B cell (primary cell): ENCODE measurements around the gene PRDM13. TPM values are rescaled to one million over a fixed set of nuclear protein-coding genes. Genes with fewer than 3 reads are reported as not detected.
A peak's percentile ranks its signal among the peaks of the same experiment; 100 is the strongest.

Experiments
- ATAC-seq: fragments of 200-7000 bp; cut with Tn5 transposase; one replicate; pipeline ENCODE4 v1.10.0; 2021; ENCODE audit warnings: low read depth, mild to moderate bottlenecking, moderate number of reproducible peaks, moderate library complexity
- CTCF ChIA-PET: fragments of 350-600 bp; sonication (Branson Sonifier 250); formaldehyde crosslinking; loops from one replicate; lab custom pipeline; 2021; ENCODE audit warnings: antibody characterized with exemption, inconsistent platforms; lab: Charles Lee
- POLR2A ChIA-PET: fragments of 350-600 bp; sonication (Branson Sonifier 250); formaldehyde crosslinking; loops from one replicate; lab custom pipeline; 2021; ENCODE audit warnings: antibody characterized with exemption; lab: Charles Lee
- DNase-seq: peaks from one replicate; pipeline ENCODE4 v3.0.0; 2013
- H2AFZ ChIP-seq: 2 replicates; pipeline ENCODE4 v1.6.1; 2012; ENCODE audit warnings: mild to moderate bottlenecking, low read depth, low read length; ENCODE audit not compliant: insufficient read depth, poor library complexity, severe bottlenecking
- H3K27ac ChIP-seq, 2 donors: 1 replicate in 1 of 2; 2 replicates in 1 of 2; pipeline ENCODE4 v1.5.1; 2012 to 2013; ENCODE audit warnings: low read length in 2 of 2, mild to moderate bottlenecking in 2 of 2, moderate library complexity in 1 of 2
- H3K27me3 ChIP-seq, 4 experiments: fragments of 200-600 bp in 1 of 4; sonication (generic) in 1 of 4; replicated peaks in 1 of 4; 1 replicate in 2 of 4; 2 replicates in 2 of 4; pipeline versions ENCODE4 v1.6.1 to v1.7.0; 2013 to 2016; ENCODE audit warnings: low read length in 3 of 4, mild to moderate bottlenecking in 2 of 4, mixed read lengths in 1 of 4, moderate library complexity in 1 of 4; ENCODE audit not compliant: insufficient read depth in 4 of 4, control insufficient read depth in 3 of 4; ENCODE audit errors: control extremely low read depth in 1 of 4
- H3K36me3 ChIP-seq, 2 experiments: replicated peaks in 1 of 2; 1 replicate in 1 of 2; 2 replicates in 1 of 2; pipeline versions ENCODE4 v1.6.1 to v1.7.1; 2013; ENCODE audit warnings: low read length in 1 of 2; ENCODE audit not compliant: insufficient read depth in 2 of 2, control insufficient read depth in 1 of 2; ENCODE audit errors: control extremely low read depth in 1 of 2, extremely low read depth in 1 of 2
- H3K4me1 ChIP-seq, 2 donors: fragments of 200-600 bp in 1 of 2; sonication (generic) in 1 of 2; 1 replicate in 1 of 2; 2 replicates in 1 of 2; pipeline versions ENCODE4 v1.5.1 to v1.6.1; 2013 to 2017; ENCODE audit warnings: low read length in 2 of 2; ENCODE audit not compliant: control insufficient read depth in 2 of 2, insufficient read depth in 2 of 2
- H3K4me2 ChIP-seq: replicated peaks from 2 replicates; pipeline ENCODE3; 2012; ENCODE audit warnings: mild to moderate bottlenecking, low read depth, low read length; ENCODE audit not compliant: poor library complexity, severe bottlenecking
- H3K4me3 ChIP-seq, 5 experiments: fragments of 200-600 bp in 1 of 5; sonication (generic) in 1 of 5; 1 replicate in 3 of 5; 2 replicates in 2 of 5; pipeline versions ENCODE4 v1.5.1 to v1.7.0; 2011 to 2016; ENCODE audit warnings: low read length in 4 of 5, mild to moderate bottlenecking in 4 of 5, low read depth in 2 of 5, control low read depth in 1 of 5, moderate library complexity in 1 of 5; ENCODE audit not compliant: insufficient read depth in 1 of 5; ENCODE audit errors: control extremely low read depth in 1 of 5, extremely low read depth in 1 of 5
- H3K79me2 ChIP-seq: fragments of 200-600 bp; sonication (generic); one replicate; pipeline ENCODE4 v1.6.0; 2016; ENCODE audit warnings: low read length; ENCODE audit not compliant: control insufficient read depth, insufficient read depth
- H3K9ac ChIP-seq: fragments of 200-600 bp; sonication (generic); 2 replicates; pipeline ENCODE4 v1.6.1; 2017; ENCODE audit warnings: mild to moderate bottlenecking, low read length, moderate library complexity
- H3K9me3 ChIP-seq, 3 donors: one replicate each; pipeline versions ENCODE4 v1.6.1 to v1.7.1; 2013; ENCODE audit warnings: low read length in 2 of 3; ENCODE audit not compliant: control insufficient read depth in 2 of 3, insufficient read depth in 1 of 3; ENCODE audit errors: control extremely low read depth in 1 of 3
- H4K20me1 ChIP-seq: 2 replicates; pipeline ENCODE4 v1.6.0; 2012; ENCODE audit warnings: mild to moderate bottlenecking, low read length; ENCODE audit not compliant: insufficient read depth, control insufficient read depth, poor library complexity, severe bottlenecking
- H3K27ac Mint-ChIP-seq: one replicate; pipeline ENCODE4 v1.8.0; 2021; ENCODE audit warnings: mixed read lengths
- H3K27me3 Mint-ChIP-seq: one replicate; pipeline ENCODE4 v1.8.0; 2021; ENCODE audit warnings: mixed read lengths
- H3K4me1 Mint-ChIP-seq: one replicate; pipeline ENCODE4 v1.8.0; 2021; ENCODE audit warnings: mixed read lengths
- H3K4me3 Mint-ChIP-seq: one replicate; pipeline ENCODE4 v1.8.0; 2021; ENCODE audit warnings: mixed read lengths
- H3K9me3 Mint-ChIP-seq: one replicate; pipeline ENCODE4 v1.8.0; 2022; ENCODE audit warnings: mixed read lengths; ENCODE audit not compliant: insufficient read depth
- EZH2 ChIP-seq: IDR thresholded peaks from 2 replicates; pipeline ENCODE4 v1.6.1; 2012; ENCODE audit warnings: borderline replicate concordance, low read depth, mild to moderate bottlenecking, moderate library complexity, low read length; ENCODE audit not compliant: insufficient read depth, poor library complexity, severe bottlenecking
- WGBS: methylation state at CpG from one replicate; pipeline ENCODE4 v1.1.5; 2013; ENCODE audit warnings: missing lambda C conversion rate; ENCODE audit not compliant: insufficient coverage; 5-methylcytosine and 5-hydroxymethylcytosine counted together
- intact Hi-C: fragments of 100-400 bp; cut with micrococcal nuclease; formaldehyde crosslinking; loops from one replicate; pipeline ENCODE4 v1.10.0; 2022
- polyA plus RNA-seq: library from polyadenylated mRNA; depleted of rRNA; stranded (reverse); fragments of >200 nt; gene quantifications from 2 replicates; pipeline ENCODE4 v1.2.3, GENCODE V29; 2012
- total RNA-seq, 2 donors: library from RNA; stranded (reverse); fragments of 120-200 nt in 1 of 2; gene quantifications; 1 replicate in 1 of 2; 2 replicates in 1 of 2; pipeline versions ENCODE4 v1.2.3 to v1.2.4, GENCODE V29; 2013 to 2022
- TF ChIP-seq, protein P1 (sequence below): fragments of 200-600 bp; IDR thresholded peaks from one replicate; pipeline ENCODE4 v1.8.0; 2022; ENCODE audit warnings: antibody characterized with exemption, mild to moderate bottlenecking

PRDM13 gene
- total and polyA plus RNA-seq, 2 donors (not counting 1 experiment from before 2014, with no cell fraction given) = not detected

- peak; percentile 76 for DNase-seq
- peak; percentile 63 for TF ChIP-seq EZH2
- TF ChIP-seq, protein P1, sequence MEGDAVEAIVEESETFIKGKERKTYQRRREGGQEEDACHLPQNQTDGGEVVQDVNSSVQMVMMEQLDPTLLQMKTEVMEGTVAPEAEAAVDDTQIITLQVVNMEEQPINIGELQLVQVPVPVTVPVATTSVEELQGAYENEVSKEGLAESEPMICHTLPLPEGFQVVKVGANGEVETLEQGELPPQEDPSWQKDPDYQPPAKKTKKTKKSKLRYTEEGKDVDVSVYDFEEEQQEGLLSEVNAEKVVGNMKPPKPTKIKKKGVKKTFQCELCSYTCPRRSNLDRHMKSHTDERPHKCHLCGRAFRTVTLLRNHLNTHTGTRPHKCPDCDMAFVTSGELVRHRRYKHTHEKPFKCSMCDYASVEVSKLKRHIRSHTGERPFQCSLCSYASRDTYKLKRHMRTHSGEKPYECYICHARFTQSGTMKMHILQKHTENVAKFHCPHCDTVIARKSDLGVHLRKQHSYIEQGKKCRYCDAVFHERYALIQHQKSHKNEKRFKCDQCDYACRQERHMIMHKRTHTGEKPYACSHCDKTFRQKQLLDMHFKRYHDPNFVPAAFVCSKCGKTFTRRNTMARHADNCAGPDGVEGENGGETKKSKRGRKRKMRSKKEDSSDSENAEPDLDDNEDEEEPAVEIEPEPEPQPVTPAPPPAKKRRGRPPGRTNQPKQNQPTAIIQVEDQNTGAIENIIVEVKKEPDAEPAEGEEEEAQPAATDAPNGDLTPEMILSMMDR = peak; percentile 29
- ATAC-seq = peak; percentile 76
- H3K27me3 Mint-ChIP-seq = peaks cover 57% of the 10 kb centered on the region
- peak overlapping the region; percentile 92 for H3K4me3 Mint-ChIP-seq
- Histone ChIP-seq H4K20me1 (no peaks in the 10 kb centered on the region), H2AFZ (peak overlapping the region; percentile 88), H3K27ac (no peak overlapping the region), H3K36me3 (no peaks in the 10 kb centered on the region), H3K4me3 (peak overlapping the region; percentile 39 to 76 (median 58)), H3K9me3 (peaks cover 0 to 15% (median 2%) of the 10 kb centered on the region in 3 donors), H3K27me3 (peaks cover 5 to 55% (median 47%) of the 10 kb centered on the region in 4 experiments), H3K79me2 (no peaks in the 10 kb centered on the region), H3K9ac (peak overlapping the region; percentile 81), H3K4me1 (peaks cover 29 to 33% of the 10 kb centered on the region in 2 donors), H3K4me2 (peak overlapping the region; percentile 100)
- no peaks in the 10 kb centered on the region for H3K9me3 Mint-ChIP-seq
- peaks cover 30% of the 10 kb centered on the region for H3K4me1 Mint-ChIP-seq
- ChIA-PET CTCF (interaction anchor here (0.8 to 4.1 kb wide), 9 partner anchors 10 to 158 kb away, joined by 3 to 30 read pairs (median 5); no protein-coding TSS in a partner anchor), POLR2A (interaction anchor here (0.7 to 1.0 kb wide), 2 partner anchors 20 to 32 kb away, joined by 3 read pairs; partner anchors contain the start of gene CCNC)
- intact Hi-C loops = loop anchor here (1.0 to 5.0 kb wide), 5 partner anchors 14 to 158 kb away; partner anchors contain the start of gene CCNC
- 2% methylated on average over 52 of the region's 52 CpGs for WGBS
- peak overlapping the region; percentile 70 for H3K27ac Mint-ChIP-seq
These were observed 17.9 kb upstream of the PRDM13 start for GRCh38 chr6:99588618-99589289.

- ChIA-PET CTCF (interaction anchor here (0.9 to 4.1 kb wide), 6 partner anchors 10 to 157 kb away, joined by 3 to 30 read pairs (median 6); no protein-coding TSS in a partner anchor), POLR2A (interaction anchor here (1.0 kb wide), 1 partner anchor 21 kb away, joined by 3 read pairs; the partner anchor contains the start of gene CCNC)
- Histone ChIP-seq H3K27me3 (peaks cover 5 to 55% (median 47%) of the 10 kb centered on the region in 4 experiments), H3K9ac (peak overlapping the region; percentile 81), H3K27ac (no peak overlapping the region), H3K79me2 (no peaks in the 10 kb centered on the region), H3K9me3 (peaks cover 0 to 15% (median 2%) of the 10 kb centered on the region in 3 donors), H3K4me1 (peaks cover 29 to 33% of the 10 kb centered on the region in 2 donors), H2AFZ (peak overlapping the region; percentile 88), H3K4me3 (peak overlapping the region; percentile 39 to 76 (median 58)), H3K36me3 (no peaks in the 10 kb centered on the region), H4K20me1 (no peaks in the 10 kb centered on the region), H3K4me2 (peak overlapping the region; percentile 100)
- WGBS = 2% methylated on average over 14 of the region's 21 CpGs
- Mint-ChIP-seq H3K9me3 (no peaks in the 10 kb centered on the region), H3K4me1 (peaks cover 30% of the 10 kb centered on the region), H3K27ac (peak overlapping the region; percentile 70), H3K4me3 (peak overlapping the region; percentile 92), H3K27me3 (peaks cover 61% of the 10 kb centered on the region)
- intact Hi-C loops = loop anchor here (2.0 to 5.0 kb wide), 3 partner anchors 14 to 122 kb away; no protein-coding TSS in a partner anchor
- ATAC-seq (peak; percentile 10), DNase-seq (peak; percentile 45)
- no peak for TF ChIP-seq EZH2
- TF ChIP-seq, protein P1 = no peak
These were observed 17.4 kb upstream of the PRDM13 start for GRCh38 chr6:99589290-99589672.
